IMR-90 (cell line): ENCODE measurements around the gene DLL4. TPM values are rescaled to one million over a fixed set of nuclear protein-coding genes. Genes with fewer than 3 reads are reported as not detected.

Experiments
- NFE2L2 ChIP-seq: fragments of 150-350 bp; IDR thresholded peaks from 2 replicates; pipeline ENCODE4 v1.6.1; 2016; ENCODE audit warnings: low read depth, mild to moderate bottlenecking, low read length
- polyA plus RNA-seq, 3 experiments: library from polyadenylated mRNA; depleted of rRNA; stranded (reverse); fragments of >200 nt; gene quantifications; 2 replicates each; pipeline ENCODE4 v1.2.3, GENCODE V29; 2012; ENCODE audit warnings: low replicate concordance in 1 of 3
- total RNA-seq: library from RNA; depleted of rRNA; stranded (reverse); fragments of >200 nt; gene quantifications from 2 replicates; pipeline ENCODE4 v1.2.3, GENCODE V29; 2012
- TF ChIP-seq, protein P1 (sequence below): fragments of 150-350 bp; IDR thresholded peaks from 2 replicates; pipeline ENCODE4 v1.6.1; 2016; ENCODE audit warnings: low read depth, mild to moderate bottlenecking, low read length, moderate library complexity, borderline replicate concordance
- TF ChIP-seq, protein P2 (sequence below): fragments of 150-350 bp; IDR thresholded peaks from 2 replicates; pipeline ENCODE4 v1.6.1; 2017; ENCODE audit warnings: mild to moderate bottlenecking, antibody characterized with exemption, low read length, low read depth

Gene DLL4
- total and polyA plus RNA-seq, 2 of the 4 experiments (the other 2 are of a cell fraction): 1.8 to 3.4 TPM

DNA sequence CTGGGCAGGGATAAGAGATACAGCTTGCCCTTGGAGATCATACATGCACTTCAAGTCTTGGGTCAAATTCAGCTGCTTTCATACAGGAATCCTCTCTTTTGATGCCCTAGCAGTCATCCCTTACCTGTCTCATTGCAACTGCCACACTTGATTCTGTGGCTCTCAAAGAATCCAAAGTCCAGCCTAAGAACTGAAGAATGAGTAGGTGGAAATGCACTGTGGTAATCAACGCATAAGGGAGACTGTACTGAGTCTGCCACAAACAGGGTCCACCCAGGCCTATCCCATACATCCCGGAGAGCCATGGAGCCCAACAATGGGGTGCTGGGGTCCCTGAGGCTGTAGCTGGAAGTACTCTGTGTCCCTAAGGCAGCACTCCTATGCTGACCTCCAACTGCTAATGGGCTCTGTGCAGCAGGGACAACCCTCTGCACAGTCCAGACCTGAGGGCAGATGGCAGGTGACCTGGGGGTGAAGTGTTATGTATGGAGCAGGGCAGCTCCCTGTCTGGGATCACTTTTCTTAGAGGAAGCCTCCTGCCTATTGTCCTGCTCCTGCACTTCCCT lies 36.6 kb upstream of the DLL4 start (continued):
- TF ChIP-seq, protein P1, sequence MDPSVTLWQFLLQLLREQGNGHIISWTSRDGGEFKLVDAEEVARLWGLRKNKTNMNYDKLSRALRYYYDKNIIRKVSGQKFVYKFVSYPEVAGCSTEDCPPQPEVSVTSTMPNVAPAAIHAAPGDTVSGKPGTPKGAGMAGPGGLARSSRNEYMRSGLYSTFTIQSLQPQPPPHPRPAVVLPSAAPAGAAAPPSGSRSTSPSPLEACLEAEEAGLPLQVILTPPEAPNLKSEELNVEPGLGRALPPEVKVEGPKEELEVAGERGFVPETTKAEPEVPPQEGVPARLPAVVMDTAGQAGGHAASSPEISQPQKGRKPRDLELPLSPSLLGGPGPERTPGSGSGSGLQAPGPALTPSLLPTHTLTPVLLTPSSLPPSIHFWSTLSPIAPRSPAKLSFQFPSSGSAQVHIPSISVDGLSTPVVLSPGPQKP: no peak
- TF ChIP-seq, protein P2, sequence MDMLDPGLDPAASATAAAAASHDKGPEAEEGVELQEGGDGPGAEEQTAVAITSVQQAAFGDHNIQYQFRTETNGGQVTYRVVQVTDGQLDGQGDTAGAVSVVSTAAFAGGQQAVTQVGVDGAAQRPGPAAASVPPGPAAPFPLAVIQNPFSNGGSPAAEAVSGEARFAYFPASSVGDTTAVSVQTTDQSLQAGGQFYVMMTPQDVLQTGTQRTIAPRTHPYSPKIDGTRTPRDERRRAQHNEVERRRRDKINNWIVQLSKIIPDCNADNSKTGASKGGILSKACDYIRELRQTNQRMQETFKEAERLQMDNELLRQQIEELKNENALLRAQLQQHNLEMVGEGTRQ: no peak
- no peak for TF ChIP-seq NFE2L2
